ENCODE results near the gene DAPK1.

Gene DAPK1

GRCh38 chr9:87601595-87601994 is 103.9 kb downstream of the DAPK1 start:
- Histone ChIP-seq H3K27me3 (ENCODE audit: control insufficient read depth, insufficient read depth, low read length) (no peaks in the 10 kb centered on the region), H3K4me3 (ENCODE audit: low read length) (no peak overlapping the region), H3K27ac (ENCODE audit: low read length) (no peak overlapping the region), H3K9ac (ENCODE audit: low read length) (no peak overlapping the region), H3K4me1 (ENCODE audit: control insufficient read depth, low read depth, low read length) (peaks cover 7% of the 10 kb centered on the region), H3K36me3 (ENCODE audit: control insufficient read depth, low read depth, low read length) (peaks cover 3% of the 10 kb centered on the region), H3K9me3 (ENCODE audit: control insufficient read depth, low read depth, low read length) (no peaks in the 10 kb centered on the region)

GRCh38 chr9:87602933-87603643 is 105.4 kb downstream of the DAPK1 start:
- Histone ChIP-seq H3K27me3 (ENCODE audit: control insufficient read depth, insufficient read depth, low read length) (no peaks in the 10 kb centered on the region), H3K4me1 (ENCODE audit: control insufficient read depth, low read depth, low read length) (peaks cover 8% of the 10 kb centered on the region), H3K36me3 (ENCODE audit: control insufficient read depth, low read depth, low read length) (peaks cover 12% of the 10 kb centered on the region), H3K9ac (ENCODE audit: low read length) (no peak overlapping the region), H3K27ac (ENCODE audit: low read length) (no peak overlapping the region), H3K9me3 (ENCODE audit: control insufficient read depth, low read depth, low read length) (no peaks in the 10 kb centered on the region), H3K4me3 (ENCODE audit: low read length) (no peak overlapping the region)

GRCh38 chr9:87603854-87604490 is 106.3 kb downstream of the DAPK1 start:
- no peak overlapping the region for H3K27ac ChIP-seq (ENCODE audit: low read length)
- H3K4me1 ChIP-seq (ENCODE audit: control insufficient read depth, low read depth, low read length), result peaks cover 17% of the 10 kb centered on the region
- H3K27me3 ChIP-seq (ENCODE audit: control insufficient read depth, insufficient read depth, low read length), result no peaks in the 10 kb centered on the region
- H3K9me3 ChIP-seq (ENCODE audit: control insufficient read depth, low read depth, low read length), result no peaks in the 10 kb centered on the region
- H3K36me3 ChIP-seq (ENCODE audit: control insufficient read depth, low read depth, low read length), result peaks cover 14% of the 10 kb centered on the region
- no peak overlapping the region for H3K9ac ChIP-seq (ENCODE audit: low read length)
- H3K4me3 ChIP-seq (ENCODE audit: low read length), result no peak overlapping the region

GRCh38 chr9:87604886-87605588 is 107.4 kb downstream of the DAPK1 start:
- Histone ChIP-seq H3K4me3 (ENCODE audit: low read length) (no peak overlapping the region), H3K9me3 (ENCODE audit: control insufficient read depth, low read depth, low read length) (no peaks in the 10 kb centered on the region), H3K27me3 (ENCODE audit: control insufficient read depth, insufficient read depth, low read length) (no peaks in the 10 kb centered on the region), H3K4me1 (ENCODE audit: control insufficient read depth, low read depth, low read length) (peaks cover 23% of the 10 kb centered on the region), H3K9ac (ENCODE audit: low read length) (no peak overlapping the region), H3K27ac (ENCODE audit: low read length) (no peak overlapping the region), H3K36me3 (ENCODE audit: control insufficient read depth, low read depth, low read length) (peaks cover 14% of the 10 kb centered on the region)

GRCh38 chr9:87605676-87606075 is 108.0 kb downstream of the DAPK1 start:
- peaks cover 23% of the 10 kb centered on the region for H3K4me1 ChIP-seq (ENCODE audit: control insufficient read depth, low read depth, low read length)
- no peak overlapping the region for H3K9ac ChIP-seq (ENCODE audit: low read length)
- H3K27ac ChIP-seq (ENCODE audit: low read length), result no peak overlapping the region
- H3K4me3 ChIP-seq (ENCODE audit: low read length), result no peak overlapping the region
- no peaks in the 10 kb centered on the region for H3K9me3 ChIP-seq (ENCODE audit: control insufficient read depth, low read depth, low read length)
- H3K36me3 ChIP-seq (ENCODE audit: control insufficient read depth, low read depth, low read length), result peaks cover 18% of the 10 kb centered on the region
- no peaks in the 10 kb centered on the region for H3K27me3 ChIP-seq (ENCODE audit: control insufficient read depth, insufficient read depth, low read length)

- H3K4me1 ChIP-seq (ENCODE audit: control insufficient read depth, low read depth, low read length), result peaks cover 20% of the 10 kb centered on the region
- no peak overlapping the region for H3K27ac ChIP-seq (ENCODE audit: low read length)
- H3K9ac ChIP-seq (ENCODE audit: low read length), result no peak overlapping the region
- H3K9me3 ChIP-seq (ENCODE audit: control insufficient read depth, low read depth, low read length), result no peaks in the 10 kb centered on the region
- H3K27me3 ChIP-seq (ENCODE audit: control insufficient read depth, insufficient read depth, low read length), result no peaks in the 10 kb centered on the region
- peaks cover 18% of the 10 kb centered on the region for H3K36me3 ChIP-seq (ENCODE audit: control insufficient read depth, low read depth, low read length)
- no peak overlapping the region for H3K4me3 ChIP-seq (ENCODE audit: low read length)
Observed at GRCh38 chr9:87606841-87607521, 109.3 kb downstream of the DAPK1 start.

- H3K27me3 ChIP-seq (ENCODE audit: control insufficient read depth, insufficient read depth, low read length), result no peaks in the 10 kb centered on the region
- H3K36me3 ChIP-seq (ENCODE audit: control insufficient read depth, low read depth, low read length), result peaks cover 18% of the 10 kb centered on the region
- H3K9me3 ChIP-seq (ENCODE audit: control insufficient read depth, low read depth, low read length), result no peaks in the 10 kb centered on the region
- no peak overlapping the region for H3K9ac ChIP-seq (ENCODE audit: low read length)
- H3K4me3 ChIP-seq (ENCODE audit: low read length), result no peak overlapping the region
- H3K27ac ChIP-seq (ENCODE audit: low read length), result no peak overlapping the region
- H3K4me1 ChIP-seq (ENCODE audit: control insufficient read depth, low read depth, low read length), result peaks cover 20% of the 10 kb centered on the region
Observed at GRCh38 chr9:87607859-87608258, 110.2 kb downstream of the DAPK1 start.

GRCh38 chr9:87609002-87609401 is 111.3 kb downstream of the DAPK1 start:
- H3K4me1 ChIP-seq (ENCODE audit: control insufficient read depth, low read depth, low read length), result peaks cover 20% of the 10 kb centered on the region
- H3K36me3 ChIP-seq (ENCODE audit: control insufficient read depth, low read depth, low read length), result peaks cover 18% of the 10 kb centered on the region
- no peak overlapping the region for H3K9ac ChIP-seq (ENCODE audit: low read length)
- H3K9me3 ChIP-seq (ENCODE audit: control insufficient read depth, low read depth, low read length), result no peaks in the 10 kb centered on the region
- H3K27me3 ChIP-seq (ENCODE audit: control insufficient read depth, insufficient read depth, low read length), result no peaks in the 10 kb centered on the region
- no peak overlapping the region for H3K27ac ChIP-seq (ENCODE audit: low read length)
- H3K4me3 ChIP-seq (ENCODE audit: low read length), result no peak overlapping the region

GRCh38 chr9:87609486-87609885 is 111.8 kb downstream of the DAPK1 start:
- Histone ChIP-seq H3K27me3 (ENCODE audit: control insufficient read depth, insufficient read depth, low read length) (no peaks in the 10 kb centered on the region), H3K4me3 (ENCODE audit: low read length) (no peak overlapping the region), H3K27ac (ENCODE audit: low read length) (no peak overlapping the region), H3K9me3 (ENCODE audit: control insufficient read depth, low read depth, low read length) (no peaks in the 10 kb centered on the region), H3K36me3 (ENCODE audit: control insufficient read depth, low read depth, low read length) (peaks cover 18% of the 10 kb centered on the region), H3K9ac (ENCODE audit: low read length) (no peak overlapping the region), H3K4me1 (ENCODE audit: control insufficient read depth, low read depth, low read length) (peaks cover 20% of the 10 kb centered on the region)

- Histone ChIP-seq H3K36me3 (ENCODE audit: control insufficient read depth, low read depth, low read length) (peaks cover 15% of the 10 kb centered on the region), H3K9ac (ENCODE audit: low read length) (no peak overlapping the region), H3K27me3 (ENCODE audit: control insufficient read depth, insufficient read depth, low read length) (no peaks in the 10 kb centered on the region), H3K4me3 (ENCODE audit: low read length) (no peak overlapping the region), H3K9me3 (ENCODE audit: control insufficient read depth, low read depth, low read length) (no peaks in the 10 kb centered on the region), H3K27ac (ENCODE audit: low read length) (no peak overlapping the region), H3K4me1 (ENCODE audit: control insufficient read depth, low read depth, low read length) (peaks cover 23% of the 10 kb centered on the region)
Observed at GRCh38 chr9:87610200-87611155, 112.8 kb downstream of the DAPK1 start.
